Astrocyte (in vitro differentiated cells and primary cell): ENCODE data around the gene ALX4. TPM values are rescaled to one million over a fixed set of nuclear protein-coding genes. Genes with fewer than 3 reads are reported as not detected.

Experiments
- DNase-seq: peaks from one replicate; pipeline ENCODE4 v3.0.0-alpha.2; 2010; ENCODE audit warnings: low read depth
- FAIRE-seq: peaks from 2 replicates; lab custom pipeline; 2011; peaks lifted over from hg19 to GRCh38; lab: Jason Lieb, UNC
- H2AFZ ChIP-seq: 2 replicates; pipeline ENCODE4 v1.6.0; 2012; ENCODE audit warnings: low read depth, low read length, inconsistent platforms
- H3K27ac ChIP-seq: 2 replicates; pipeline ENCODE4 v1.5.1; 2011; ENCODE audit warnings: low read depth, low read length, inconsistent platforms
- H3K27me3 ChIP-seq: 2 replicates; pipeline ENCODE4 v1.6.0; 2011; ENCODE audit warnings: low read length, inconsistent platforms; ENCODE audit not compliant: insufficient read depth
- H3K36me3 ChIP-seq: 2 replicates; pipeline ENCODE4 v1.5.1; 2011; ENCODE audit warnings: low read length, inconsistent platforms; ENCODE audit not compliant: insufficient read depth
- H3K4me1 ChIP-seq: 2 replicates; pipeline ENCODE4 v1.5.1; 2011; ENCODE audit warnings: low read length, inconsistent platforms; ENCODE audit not compliant: insufficient read depth
- H3K4me2 ChIP-seq: 2 replicates; pipeline ENCODE4 v1.6.0; 2012; ENCODE audit warnings: low read length, inconsistent platforms
- H3K4me3 ChIP-seq: 2 replicates; pipeline ENCODE4 v1.5.1; 2011; ENCODE audit warnings: low read depth, mild to moderate bottlenecking, low read length, inconsistent platforms; ENCODE audit not compliant: insufficient read depth
- H3K79me2 ChIP-seq: 2 replicates; pipeline ENCODE4 v1.6.0; 2012; ENCODE audit warnings: mild to moderate bottlenecking, low read length, inconsistent platforms; ENCODE audit not compliant: insufficient read depth
- H3K9ac ChIP-seq: 2 replicates; pipeline ENCODE4 v1.6.0; 2012; ENCODE audit warnings: mild to moderate bottlenecking, low read length, inconsistent platforms
- H3K9me3 ChIP-seq: 2 replicates; pipeline ENCODE4 v1.5.1; 2012; ENCODE audit warnings: low read depth, mild to moderate bottlenecking, low read length, inconsistent platforms; ENCODE audit not compliant: insufficient read depth
- H4K20me1 ChIP-seq: 2 replicates; pipeline ENCODE4 v1.6.0; 2012; ENCODE audit warnings: low read length, inconsistent platforms; ENCODE audit not compliant: insufficient read depth
- H3K27ac Mint-ChIP-seq: one replicate; pipeline ENCODE4 v1.8.0; 2021; ENCODE audit warnings: mild to moderate bottlenecking, mixed read lengths; ENCODE audit not compliant: unreplicated experiment
- H3K27me3 Mint-ChIP-seq: one replicate; pipeline ENCODE4 v1.8.0; 2021; ENCODE audit warnings: low read depth, mixed read lengths; ENCODE audit not compliant: unreplicated experiment
- H3K36me3 Mint-ChIP-seq: one replicate; pipeline ENCODE4 v1.8.0; 2021; ENCODE audit warnings: low read depth, mixed read lengths; ENCODE audit not compliant: unreplicated experiment
- H3K4me1 Mint-ChIP-seq: one replicate; pipeline ENCODE4 v1.8.0; 2021; ENCODE audit warnings: low read depth, mixed read lengths; ENCODE audit not compliant: unreplicated experiment
- H3K4me3 Mint-ChIP-seq: one replicate; pipeline ENCODE4 v1.8.0; 2021; ENCODE audit warnings: mild to moderate bottlenecking, moderate library complexity, mixed read lengths; ENCODE audit not compliant: unreplicated experiment
- H3K9me3 Mint-ChIP-seq: one replicate; pipeline ENCODE4 v1.8.0; 2021; ENCODE audit warnings: mild to moderate bottlenecking, mixed read lengths; ENCODE audit not compliant: unreplicated experiment
- CTCF ChIP-seq: IDR thresholded peaks from 2 replicates; pipeline ENCODE4 v1.5.1; 2011; ENCODE audit warnings: low read depth, mild to moderate bottlenecking, inconsistent platforms, low read length, moderate library complexity; ENCODE audit not compliant: insufficient read depth
- EZH2 ChIP-seq: IDR thresholded peaks from 2 replicates; pipeline ENCODE4 v1.6.1; 2012; ENCODE audit warnings: mild to moderate bottlenecking, low read length, inconsistent platforms; ENCODE audit not compliant: insufficient read depth
- total RNA-seq: library from RNA; stranded (reverse); gene quantifications from 2 replicates; pipeline ENCODE4 v1.2.1, GENCODE V29; 2021

ALX4 gene
- total RNA-seq, 1 donor from 2014 or later, result not detected

- H3K4me1 Mint-ChIP-seq, result peaks cover 8% of the 10 kb centered on the region
- H3K27ac ChIP-seq, result no peak overlapping the region
- H3K9me3 Mint-ChIP-seq, result no peaks in the 10 kb centered on the region
- no peak overlapping the region for H3K4me3 ChIP-seq
- no peaks in the 10 kb centered on the region for H3K27me3 ChIP-seq
- no peak overlapping the region for H3K9ac ChIP-seq
- peaks cover 34% of the 10 kb centered on the region for H3K27me3 Mint-ChIP-seq
- no peaks in the 10 kb centered on the region for H3K36me3 ChIP-seq
- H3K9me3 ChIP-seq, result no peaks in the 10 kb centered on the region
- no peak for DNase-seq
- H2AFZ ChIP-seq, result no peak overlapping the region
- peaks cover 2% of the 10 kb centered on the region for H3K4me1 ChIP-seq
- H3K4me2 ChIP-seq, result no peak overlapping the region
- H3K36me3 Mint-ChIP-seq, result no peaks in the 10 kb centered on the region
- H3K4me3 Mint-ChIP-seq, result no peak overlapping the region
- no peaks in the 10 kb centered on the region for H4K20me1 ChIP-seq
- no peaks in the 10 kb centered on the region for H3K79me2 ChIP-seq
- FAIRE-seq, result no peak
- no peak overlapping the region for H3K27ac Mint-ChIP-seq
- TF ChIP-seq EZH2 (no peak), CTCF (no peak)
Measured at GRCh38 chr11:44290208-44290607, 19.7 kb downstream of the ALX4 start.

GRCh38 chr11:44288133-44288526, 21.8 kb downstream of the ALX4 start:
- Histone ChIP-seq H3K9me3 (no peaks in the 10 kb centered on the region), H2AFZ (no peak overlapping the region), H4K20me1 (no peaks in the 10 kb centered on the region), H3K9ac (no peak overlapping the region), H3K4me3 (no peak overlapping the region), H3K36me3 (no peaks in the 10 kb centered on the region), H3K27ac (no peak overlapping the region), H3K4me2 (no peak overlapping the region), H3K79me2 (no peaks in the 10 kb centered on the region), H3K4me1 (peaks cover 2% of the 10 kb centered on the region), H3K27me3 (no peaks in the 10 kb centered on the region)
- Mint-ChIP-seq H3K27me3 (peaks cover 23% of the 10 kb centered on the region), H3K36me3 (no peaks in the 10 kb centered on the region), H3K9me3 (no peaks in the 10 kb centered on the region), H3K4me1 (peaks cover 8% of the 10 kb centered on the region), H3K27ac (no peak overlapping the region), H3K4me3 (no peak overlapping the region)
- no peak for TF ChIP-seq EZH2
- no peak for TF ChIP-seq CTCF
- no peak for DNase-seq
- no peak for FAIRE-seq

GRCh38 chr11:44286911-44287310, 23.0 kb downstream of the ALX4 start:
- no peaks in the 10 kb centered on the region for H3K79me2 ChIP-seq
- H3K4me3 ChIP-seq, result no peak overlapping the region
- H3K27me3 ChIP-seq, result no peaks in the 10 kb centered on the region
- H3K36me3 ChIP-seq, result no peaks in the 10 kb centered on the region
- DNase-seq (no peak), FAIRE-seq (no peak)
- Mint-ChIP-seq H3K4me1 (peaks cover 8% of the 10 kb centered on the region), H3K4me3 (no peak overlapping the region), H3K9me3 (no peaks in the 10 kb centered on the region), H3K27ac (no peak overlapping the region), H3K27me3 (peaks cover 23% of the 10 kb centered on the region), H3K36me3 (no peaks in the 10 kb centered on the region)
- H3K4me1 ChIP-seq, result peaks cover 2% of the 10 kb centered on the region
- no peak overlapping the region for H3K9ac ChIP-seq
- no peaks in the 10 kb centered on the region for H4K20me1 ChIP-seq
- no peaks in the 10 kb centered on the region for H3K9me3 ChIP-seq
- no peak overlapping the region for H2AFZ ChIP-seq
- H3K27ac ChIP-seq, result no peak overlapping the region
- TF ChIP-seq CTCF (no peak), EZH2 (no peak)
- H3K4me2 ChIP-seq, result no peak overlapping the region
